Measurements from ENCODE around the gene GOLGA8J.
"Not testable (repeated sequence)": the region's sequence is repeated elsewhere in the genome, so short reads cannot be mapped to it uniquely, and the experiment has no call there.

GOLGA8J gene

DNA sequence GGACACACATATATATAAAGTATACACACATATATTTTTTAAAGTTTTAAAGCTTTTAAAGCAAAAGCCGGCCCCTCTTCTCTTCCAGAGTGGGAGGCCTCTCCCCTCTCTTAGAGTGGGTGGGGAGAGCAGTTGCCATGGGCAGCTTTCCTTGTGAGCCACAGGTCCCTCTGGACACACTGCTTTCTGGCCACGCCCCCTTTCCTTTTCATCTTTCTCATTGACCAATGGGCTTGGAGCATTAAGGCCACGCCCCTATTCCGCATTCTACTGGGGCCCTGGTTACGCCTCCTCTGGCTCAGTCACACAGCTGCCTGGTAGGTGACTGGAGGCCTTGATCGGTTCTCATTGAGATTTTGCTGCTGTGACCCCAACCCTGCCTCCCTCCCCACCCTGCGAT, at the start of gene GOLGA8J:
TSS of gene GOLGA8J (plus strand) at position 301 of the 400 bp plus-strand sequence. CDS start at position 399, 98 bp downstream.
- DNase-seq (ENCODE audit: low read depth, low spot score) = not testable (repeated sequence)

DNA sequence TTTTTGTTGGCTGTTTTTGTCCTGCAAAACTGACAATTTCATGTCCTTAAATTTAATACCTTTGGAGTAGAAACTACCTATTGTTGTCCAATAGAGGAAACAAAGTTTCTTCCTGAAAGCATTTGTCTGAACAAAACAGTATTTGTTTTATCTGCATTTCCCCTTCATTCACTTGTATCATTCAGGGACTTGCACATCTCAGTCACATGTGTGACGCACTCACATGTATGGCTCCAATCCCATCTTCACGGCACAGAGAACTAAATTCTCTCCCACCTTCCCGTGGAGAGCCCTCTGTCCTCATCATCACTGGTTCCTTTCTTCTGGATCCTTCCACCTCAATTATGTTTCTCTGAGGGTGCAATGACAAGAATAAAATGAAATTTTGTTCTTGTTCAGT, 49.5 kb upstream of the GOLGA8J start:
- DNase-seq (ENCODE audit: low read depth, low spot score) = no peak

GRCh38 chr15:30033763-30034162, 49.0 kb upstream of the GOLGA8J start:
- DNase-seq (ENCODE audit: low read depth, low spot score) = no peak

GRCh38 chr15:30036036-30036703, 46.6 kb upstream of the GOLGA8J start:
- DNase-seq (ENCODE audit: low read depth, low spot score) = no peak

DNA sequence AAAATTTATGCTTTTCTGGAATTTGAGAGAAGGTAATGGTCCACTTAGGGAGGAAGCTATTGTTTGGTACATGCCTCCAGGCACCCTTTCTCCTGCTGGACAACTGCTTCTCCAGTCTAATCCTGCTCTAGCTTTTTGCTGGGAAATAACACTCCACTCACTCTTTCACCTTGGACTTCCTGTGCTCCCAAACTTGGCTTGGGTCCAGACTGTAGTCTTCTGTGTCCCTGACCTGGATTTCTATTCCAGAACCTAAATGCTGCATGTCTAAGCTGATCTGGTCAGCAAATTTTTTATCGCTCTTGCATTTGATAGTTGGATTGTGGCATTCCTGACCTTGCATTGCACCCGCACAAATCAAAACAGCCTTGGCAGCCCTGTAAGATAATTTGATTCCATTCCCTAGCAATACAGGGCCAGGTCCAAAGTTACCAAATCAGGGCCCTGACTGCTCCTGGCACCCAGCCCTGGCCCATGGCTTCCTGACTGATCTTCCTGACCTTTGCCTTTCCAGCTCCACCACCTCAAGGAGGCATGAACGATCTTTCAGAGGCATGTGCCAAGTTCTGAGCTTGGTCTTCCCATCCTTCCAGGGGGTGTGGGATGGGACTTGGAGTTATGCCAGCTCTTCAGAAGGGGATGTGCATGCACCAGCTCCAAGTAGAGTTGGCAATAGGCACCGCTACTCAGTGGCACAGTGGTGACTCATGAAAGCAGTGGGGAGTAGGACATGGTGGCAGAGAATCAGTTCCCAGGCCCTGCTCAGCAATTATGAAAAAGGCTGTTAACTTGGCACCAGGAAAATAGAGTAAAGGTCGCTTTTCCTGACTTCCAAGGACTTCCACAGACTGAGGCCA, 43.9 kb upstream of the GOLGA8J start:
- DNase-seq (ENCODE audit: low read depth, low spot score) = no peak

DNA sequence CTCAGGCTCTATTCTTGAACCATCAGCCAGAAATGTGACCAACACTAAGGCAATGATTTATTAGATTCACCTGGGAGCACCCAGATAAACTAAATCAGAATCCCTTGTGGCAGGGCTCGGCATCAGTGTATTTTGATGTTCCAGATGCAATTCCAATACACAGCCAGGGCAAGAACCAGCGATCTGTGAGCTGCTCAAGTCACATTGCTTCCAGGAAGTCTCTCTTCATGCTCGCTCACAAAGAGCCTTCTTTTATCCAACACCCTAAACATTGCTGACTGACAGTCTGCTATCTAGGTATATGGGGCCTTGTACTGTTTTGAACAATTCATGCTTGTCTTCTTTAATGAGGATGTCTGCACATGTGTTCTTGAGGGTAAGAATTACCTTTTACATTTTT, 40.9 kb upstream of the GOLGA8J start:
- no peak for DNase-seq (ENCODE audit: low read depth, low spot score)

DNA sequence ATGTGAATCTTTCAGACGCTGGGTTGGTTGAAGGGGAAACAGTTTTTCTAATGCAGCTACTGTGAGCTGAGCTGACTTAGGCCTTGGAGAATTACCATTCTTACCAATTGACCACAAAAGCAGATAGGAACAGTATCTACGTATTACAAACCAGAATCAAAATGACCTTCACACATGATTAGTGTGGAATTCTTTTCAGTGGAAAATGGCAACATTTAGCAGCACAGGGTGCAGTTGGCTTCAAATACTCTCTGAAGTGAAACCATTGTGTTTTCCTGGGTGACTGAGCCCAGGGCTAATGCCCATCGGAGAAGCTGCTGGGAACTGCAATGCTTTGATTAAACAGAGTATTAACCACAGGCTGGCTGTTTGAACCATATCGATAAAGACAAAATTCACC, 40.2 kb upstream of the GOLGA8J start:
- DNase-seq (ENCODE audit: low read depth, low spot score) = no peak

DNA sequence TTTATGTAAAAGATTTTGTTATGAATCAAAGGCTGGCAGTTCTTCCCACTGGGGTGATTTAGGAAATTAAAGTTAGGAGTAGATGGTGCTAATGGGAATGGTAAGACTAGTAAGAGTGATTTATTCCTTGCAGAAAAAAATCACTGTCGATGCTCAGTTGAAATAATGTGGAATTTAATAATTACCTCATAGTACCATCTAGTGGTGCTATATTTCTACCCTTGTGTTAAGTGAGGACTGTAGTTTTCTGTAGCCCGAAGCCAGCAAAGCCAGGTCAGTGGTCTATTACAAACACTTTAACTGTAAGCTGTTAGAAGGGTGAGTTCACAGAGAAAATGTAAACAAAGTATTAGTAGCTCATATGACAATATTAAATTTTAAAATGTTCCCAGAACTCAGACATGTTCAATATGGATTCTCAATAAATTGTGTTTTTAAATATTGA, 39.5 kb upstream of the GOLGA8J start:
- no peak for DNase-seq (ENCODE audit: low read depth, low spot score)

DNA sequence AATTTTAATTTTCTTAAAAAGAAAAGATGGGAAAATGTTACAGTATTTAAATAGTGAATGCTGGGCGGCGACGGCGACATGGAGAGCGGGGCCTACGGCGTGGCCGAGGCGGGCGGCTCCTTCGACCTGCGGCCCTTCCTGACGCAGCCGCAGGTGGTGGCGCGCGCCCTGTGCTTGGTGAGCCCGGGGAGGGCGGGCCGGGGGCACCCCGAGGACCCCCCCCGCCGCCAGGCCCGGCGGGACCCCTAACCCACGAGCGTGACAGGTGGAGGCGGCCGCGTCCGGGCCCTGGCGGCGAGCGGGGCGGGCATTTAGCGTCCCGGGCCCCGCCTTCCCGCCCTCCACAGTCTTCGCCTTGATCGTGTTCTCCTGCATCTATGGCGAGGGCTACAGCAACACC, 38.4 kb upstream of the GOLGA8J start:
- no peak for DNase-seq (ENCODE audit: low read depth, low spot score)

DNA sequence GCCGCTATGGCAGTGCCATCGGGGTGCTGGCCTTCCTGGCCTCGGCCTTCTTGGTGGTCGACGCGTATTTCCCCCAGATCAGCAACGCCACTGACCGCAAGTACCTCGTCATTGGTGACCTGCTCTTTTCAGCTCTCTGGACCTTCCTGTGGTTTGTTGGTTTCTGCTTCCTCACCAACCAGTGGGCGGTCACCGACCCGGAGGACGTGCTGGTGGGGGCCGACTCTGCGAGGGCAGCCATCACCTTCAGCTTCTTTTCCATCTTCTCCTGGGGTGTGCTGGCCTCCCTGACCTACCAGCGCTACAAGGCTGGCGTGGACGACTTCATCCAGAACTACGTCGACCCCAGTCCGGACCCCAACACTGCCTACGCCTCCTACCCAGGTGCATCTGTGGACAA, 37.9 kb upstream of the GOLGA8J start:
- DNase-seq (ENCODE audit: low read depth, low spot score) = not testable (repeated sequence)

- not testable (repeated sequence) for DNase-seq (ENCODE audit: low read depth, low spot score)
Observed at GRCh38 chr15:30045248-30046041, 37.3 kb upstream of the GOLGA8J start.

DNA sequence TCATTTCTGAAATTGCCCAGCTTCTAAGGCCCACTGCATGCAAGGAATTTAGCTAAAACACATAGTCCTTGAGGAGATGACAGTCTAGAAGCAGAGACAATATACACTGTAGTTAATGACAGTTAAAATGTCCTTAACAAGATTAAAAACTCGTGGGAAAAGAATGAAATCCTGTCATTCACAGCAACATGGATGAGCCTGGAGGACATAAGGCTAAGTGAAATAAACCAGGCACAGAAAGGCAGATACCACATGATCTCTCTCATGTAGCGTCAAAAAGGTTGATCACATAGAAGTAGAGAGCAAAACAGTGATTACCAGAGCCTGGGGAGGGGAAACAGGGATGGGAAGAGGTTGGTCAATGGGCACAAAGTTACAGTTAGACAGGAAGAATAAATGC, 36.3 kb upstream of the GOLGA8J start:
- no peak for DNase-seq (ENCODE audit: low read depth, low spot score)

- no peak for DNase-seq (ENCODE audit: low read depth, low spot score)
Observed at GRCh38 chr15:30055604-30056003, 27.2 kb upstream of the GOLGA8J start.

- no peak for DNase-seq (ENCODE audit: low read depth, low spot score)
Observed at GRCh38 chr15:30056166-30056565, 26.6 kb upstream of the GOLGA8J start.

- DNase-seq (ENCODE audit: low read depth, low spot score) = no peak
Observed at GRCh38 chr15:30059771-30060170, 23.0 kb upstream of the GOLGA8J start.

DNA sequence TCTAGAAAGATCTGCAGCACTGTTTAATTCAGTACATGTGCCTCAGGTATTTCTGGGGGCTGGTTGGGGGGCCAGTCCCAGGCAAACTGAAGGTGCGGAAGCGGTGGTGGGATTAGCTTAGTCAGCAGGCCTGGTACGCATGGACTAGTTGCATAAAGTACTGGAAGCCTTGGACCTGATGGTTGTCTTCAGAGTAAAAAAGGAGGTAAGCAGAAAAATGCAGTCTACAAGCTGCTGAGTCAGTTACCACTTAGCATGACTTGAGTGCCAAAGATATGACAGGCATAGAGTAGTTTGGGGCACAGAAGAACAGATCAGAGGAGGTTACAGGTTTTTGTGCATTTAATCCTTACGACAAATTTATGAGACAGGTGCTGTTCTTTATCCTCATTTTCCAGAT, 19.9 kb upstream of the GOLGA8J start:
- no peak for DNase-seq (ENCODE audit: low read depth, low spot score)

DNA sequence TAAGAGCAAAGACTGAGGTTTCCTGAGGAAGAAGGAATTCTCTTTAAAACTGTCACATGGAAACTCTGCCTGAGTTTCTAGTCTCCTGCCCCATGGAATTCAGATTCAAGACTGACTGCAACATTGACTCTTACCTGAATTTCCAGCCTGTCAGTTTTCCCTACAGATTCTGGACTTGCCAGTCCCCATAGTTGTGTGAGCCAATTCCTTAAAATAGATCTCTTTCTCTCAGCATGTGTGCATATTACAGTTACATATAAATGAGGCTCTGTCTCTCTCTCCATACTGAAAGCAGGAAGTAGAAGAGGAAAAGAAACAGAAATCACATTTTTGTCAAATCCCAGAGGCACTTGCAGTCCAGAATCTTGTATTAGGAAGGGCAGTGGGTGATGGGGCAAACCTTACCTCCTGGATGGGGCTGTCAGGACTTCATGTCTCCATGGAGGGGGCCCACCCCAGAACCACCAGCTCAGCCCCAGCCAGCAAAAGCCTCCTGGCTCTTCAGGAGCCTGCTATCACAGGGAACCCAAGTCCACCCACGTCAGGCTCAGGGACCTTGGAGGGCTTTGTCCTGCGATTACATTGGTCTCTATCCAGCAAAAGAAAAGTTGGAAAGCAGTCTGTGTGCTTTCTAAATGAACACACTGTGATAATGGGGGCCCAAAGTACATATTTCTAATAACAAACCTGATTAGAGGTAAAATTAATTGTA, 18.8 kb upstream of the GOLGA8J start:
- DNase-seq (ENCODE audit: low read depth, low spot score) = no peak

DNA sequence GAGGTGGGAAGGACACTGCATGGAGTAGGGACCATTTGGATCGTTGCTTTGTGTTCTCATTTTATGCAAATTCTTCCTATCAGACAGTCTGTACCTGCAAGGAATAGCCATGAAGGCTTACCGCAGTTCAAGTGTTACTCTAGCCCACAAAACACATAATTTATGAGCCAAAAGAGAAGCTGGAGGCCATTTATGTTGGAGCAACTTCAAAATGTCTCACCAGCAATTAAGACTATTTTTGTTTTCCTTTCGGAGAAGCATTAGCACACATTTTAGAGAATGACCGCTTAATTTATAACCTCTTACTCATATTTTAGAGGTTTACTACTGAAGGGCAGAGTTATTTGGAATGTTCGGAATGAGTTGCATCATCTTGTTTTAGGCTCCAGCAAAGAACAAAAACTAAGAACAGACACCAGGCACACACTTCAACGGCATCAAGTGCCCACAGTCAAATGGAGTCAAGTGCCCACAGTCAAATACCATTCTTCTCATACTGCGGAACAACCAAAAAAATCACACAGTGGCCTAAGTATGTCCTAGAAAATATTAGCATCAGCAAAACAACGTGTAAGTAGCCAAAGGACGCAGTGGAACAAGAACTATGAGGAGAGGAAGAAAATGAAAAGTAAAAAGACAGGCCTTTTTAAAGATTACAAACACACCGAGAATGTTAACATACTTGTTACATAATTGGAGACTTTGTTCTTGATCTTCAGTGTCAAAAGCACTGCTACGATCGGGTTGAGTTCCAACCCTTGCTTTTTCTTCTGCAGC, 17.5 kb upstream of the GOLGA8J start:
- DNase-seq (ENCODE audit: low read depth, low spot score) = no peak

DNA sequence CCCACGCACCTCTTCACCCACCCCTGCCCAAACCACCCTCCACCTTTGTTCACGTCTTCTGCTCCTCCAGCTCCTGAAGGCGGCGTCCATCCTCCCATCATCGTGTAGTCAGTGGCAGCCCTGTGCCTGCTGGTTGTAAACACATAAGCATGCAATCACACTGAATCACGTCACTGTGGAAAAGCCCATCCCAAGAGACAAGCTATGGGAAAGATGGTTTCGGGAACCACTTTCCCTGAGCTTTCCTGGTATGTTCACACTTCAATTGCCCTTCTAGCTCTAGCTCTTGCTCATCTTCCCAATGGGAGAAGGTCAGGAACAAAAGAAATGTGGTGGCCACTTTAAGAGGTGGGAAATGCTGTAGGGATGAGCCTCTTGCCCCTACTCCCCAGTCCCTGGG, 14.4 kb upstream of the GOLGA8J start:
- DNase-seq (ENCODE audit: low read depth, low spot score) = no peak

GRCh38 chr15:30072630-30073029, 10.1 kb upstream of the GOLGA8J start:
- no peak for DNase-seq (ENCODE audit: low read depth, low spot score)

GRCh38 chr15:30073915-30074314, 8.8 kb upstream of the GOLGA8J start:
- DNase-seq (ENCODE audit: low read depth, low spot score) = no peak
